GM23338 (cell line): ENCODE measurements around the gene IRAK2. TPM values are rescaled to one million over a fixed set of nuclear protein-coding genes. Genes with fewer than 3 reads are reported as not detected.

ENCODE experiments used
- ATAC-seq: fragments of 200-7000 bp; cut with Tn5 transposase; 3 replicates; pipeline ENCODE4 v1.9.1; 2020
- DNase-seq: peaks from one replicate; pipeline ENCODE4 v3.0.0-alpha.2; 2015; ENCODE audit warnings: low spot score
- H2AFZ ChIP-seq: fragments of 200-600 bp; sonication (generic); 2 replicates; pipeline ENCODE4 v1.8.0; 2016; ENCODE audit warnings: antibody characterized with exemption, mild to moderate bottlenecking, moderate library complexity
- H3F3A ChIP-seq: fragments of 200-600 bp; sonication (generic); replicated peaks from 2 replicates; pipeline ENCODE4 v1.8.0; 2017; ENCODE audit warnings: antibody characterized with exemption, mixed run types, low read depth
- H3K27ac ChIP-seq: fragments of 200-600 bp; sonication (generic); 2 replicates; pipeline ENCODE4 v1.6.1; 2016; ENCODE audit warnings: low read depth
- H3K27me3 ChIP-seq: fragments of 200-600 bp; sonication (generic); 2 replicates; pipeline ENCODE4 v1.8.0; 2016; ENCODE audit warnings: mild to moderate bottlenecking, mixed run types, moderate library complexity; ENCODE audit not compliant: insufficient read depth
- H3K36me3 ChIP-seq: fragments of 200-600 bp; sonication (generic); 2 replicates; pipeline ENCODE4 v1.8.0; 2016; ENCODE audit warnings: mild to moderate bottlenecking; ENCODE audit not compliant: insufficient read depth
- H3K4me1 ChIP-seq: fragments of 200-600 bp; sonication (generic); 2 replicates; pipeline ENCODE4 v1.8.0; 2016; ENCODE audit warnings: mild to moderate bottlenecking, moderate library complexity; ENCODE audit not compliant: insufficient read depth
- H3K4me2 ChIP-seq: fragments of 200-600 bp; sonication (generic); 2 replicates; pipeline ENCODE4 v1.7.1; 2017; ENCODE audit warnings: mixed run types
- H3K4me3 ChIP-seq: fragments of 200-600 bp; sonication (generic); 2 replicates; pipeline ENCODE4 v1.6.1; 2016; ENCODE audit warnings: mixed run types
- H3K79me2 ChIP-seq: fragments of 200-600 bp; sonication (generic); replicated peaks from 2 replicates; pipeline ENCODE4 v1.8.0; 2017; ENCODE audit warnings: mild to moderate bottlenecking; ENCODE audit not compliant: insufficient read depth
- H3K9me2 ChIP-seq: fragments of 200-600 bp; sonication (generic); 2 replicates; pipeline ENCODE4 v1.8.0; 2017; ENCODE audit not compliant: insufficient read depth
- H4K20me1 ChIP-seq: fragments of 200-600 bp; sonication (generic); replicated peaks from 2 replicates; pipeline ENCODE4 v1.8.0; 2017; ENCODE audit warnings: mild to moderate bottlenecking; ENCODE audit not compliant: insufficient read depth
- H3K27ac Mint-ChIP-seq: 2 replicates; pipeline ENCODE4 v1.8.0; 2020; ENCODE audit warnings: inconsistent platforms, mild to moderate bottlenecking, moderate library complexity, mixed read lengths
- H3K27me3 Mint-ChIP-seq: 3 replicates; pipeline ENCODE4 v1.8.0; 2022; ENCODE audit warnings: low read depth, mild to moderate bottlenecking, moderate library complexity, mixed read lengths, inconsistent platforms; ENCODE audit not compliant: insufficient read depth, poor library complexity
- H3K36me3 Mint-ChIP-seq: 3 replicates; pipeline ENCODE4 v1.8.0; 2021; ENCODE audit warnings: low read depth, mild to moderate bottlenecking, inconsistent platforms, moderate library complexity, mixed read lengths
- H3K4me1 Mint-ChIP-seq: 3 replicates; pipeline ENCODE4 v1.8.0; 2020; ENCODE audit warnings: mild to moderate bottlenecking, inconsistent platforms, mixed read lengths
- H3K4me3 Mint-ChIP-seq: 3 replicates; pipeline ENCODE4 v1.8.0; 2021; ENCODE audit warnings: moderate library complexity, mild to moderate bottlenecking, inconsistent platforms, mixed read lengths
- H3K9me3 Mint-ChIP-seq: 3 replicates; pipeline ENCODE4 v1.8.0; 2020; ENCODE audit warnings: moderate library complexity, mild to moderate bottlenecking, inconsistent platforms, mixed read lengths
- CREB1 ChIP-seq: fragments of 250-450 bp; sonication (Bioruptor Pico); IDR thresholded peaks from 2 replicates; pipeline ENCODE4 v1.5.0; 2020; ENCODE audit warnings: low read depth, mild to moderate bottlenecking, moderate library complexity
- CTCF ChIP-seq, 2 experiments: fragments of 200-600 bp in 1 of 2; sonication (generic) in 1 of 2; conservative IDR thresholded peaks; 2 replicates each; pipeline versions ENCODE4 v1.5.1 to v1.6.1; 2016 to 2017; ENCODE audit warnings: antibody characterized with exemption in 2 of 2, low read depth in 2 of 2, mild to moderate bottlenecking in 2 of 2, moderate library complexity in 1 of 2
- ETS1 ChIP-seq: IDR thresholded peaks from 2 replicates; pipeline ENCODE4 v1.6.1; 2016; ENCODE audit warnings: antibody characterized with exemption
- EZH2 ChIP-seq: fragments of 200-600 bp; sonication (generic); IDR thresholded peaks from one replicate; pipeline ENCODE4 v1.8.0; 2017; ENCODE audit warnings: antibody characterized with exemption, mild to moderate bottlenecking, low read depth; ENCODE audit not compliant: unreplicated experiment
- EZH2phosphoT487 ChIP-seq: fragments of 200-600 bp; sonication (generic); IDR thresholded peaks from one replicate; pipeline ENCODE4 v1.8.1; 2018; ENCODE audit warnings: antibody characterized with exemption; ENCODE audit not compliant: unreplicated experiment
- JUNB ChIP-seq: IDR thresholded peaks from one replicate; pipeline ENCODE4 v1.6.1; 2016; ENCODE audit warnings: antibody characterized with exemption; ENCODE audit not compliant: unreplicated experiment
- POLR2AphosphoS5 ChIP-seq: IDR thresholded peaks from 2 replicates; pipeline ENCODE4 v1.6.1; 2016; ENCODE audit warnings: antibody characterized with exemption, low read depth
- STAT1 ChIP-seq: IDR thresholded peaks from one replicate; pipeline ENCODE4 v1.6.1; 2016; ENCODE audit warnings: antibody characterized with exemption; ENCODE audit not compliant: unreplicated experiment
- ZNF114 ChIP-seq: fragments of 250-450 bp; sonication (Bioruptor Pico); IDR thresholded peaks from 2 replicates; pipeline ENCODE4 v1.5.0; 2020; ENCODE audit warnings: mild to moderate bottlenecking, moderate library complexity
- ZNF331 ChIP-seq: fragments of 250-450 bp; sonication (Bioruptor Pico); IDR thresholded peaks from 2 replicates; pipeline ENCODE4 v1.5.0; 2020; ENCODE audit warnings: low read depth, mild to moderate bottlenecking, moderate library complexity
- ZNF462 ChIP-seq: fragments of 250-450 bp; sonication (Bioruptor Pico); IDR thresholded peaks from 2 replicates; pipeline ENCODE4 v1.5.0; 2020; ENCODE audit warnings: mild to moderate bottlenecking, moderate library complexity
- polyA plus RNA-seq: library from polyadenylated mRNA; unstranded; fragments of >200 nt; fragmentation: Nextera tagmentation; extraction: Ambion mirVana; gene quantifications from 2 replicates; pipeline ENCODE4 v1.2.1, GENCODE V29; 2016
- total RNA-seq: library from RNA; depleted of rRNA; stranded (reverse); fragments of >200 nt; shearing (Covaris generic); gene quantifications from 2 replicates; pipeline ENCODE4 v1.2.3, GENCODE V29; 2014

The IRAK2 gene
- total and polyA plus RNA-seq, 2 experiments from 2014 or later, result 0.37 to 1.4 TPM

- no peaks in the 10 kb centered on the region for H3F3A ChIP-seq
- no peak overlapping the region for H3K4me3 Mint-ChIP-seq
- peaks cover 5% of the 10 kb centered on the region; the same call in 1 of the 2 replicates for H4K20me1 ChIP-seq
- DNase-seq (no peak), ATAC-seq (no peak)
- no peaks in the 10 kb centered on the region for H3K4me1 ChIP-seq
- no peaks in the 10 kb centered on the region for H3K4me1 Mint-ChIP-seq
- H3K27me3 ChIP-seq, result no peaks in the 10 kb centered on the region
- peaks cover 10% of the 10 kb centered on the region; the same call in 1 of the 2 replicates for H3K36me3 ChIP-seq
- no peak for TF ChIP-seq ZNF331
- no peak for TF ChIP-seq CTCF (conservative IDR thresholded peaks at IDR 0.05; ENCODE audit: low read depth in 2 of 2)
- no peak for TF ChIP-seq POLR2AphosphoS5
- TF ChIP-seq JUNB, result no peak
- no peak for TF ChIP-seq ZNF462 (CRISPR knock-in tag)
- TF ChIP-seq CREB1, result no peak
- no peak for TF ChIP-seq ETS1
- no peak for TF ChIP-seq EZH2
- no peak for TF ChIP-seq STAT1
- no peak for TF ChIP-seq EZH2phosphoT487
- TF ChIP-seq ZNF114 (CRISPR knock-in tag), result no peak
- H3K36me3 Mint-ChIP-seq, result peaks cover 49% of the 10 kb centered on the region
- no peaks in the 10 kb centered on the region for H3K9me3 Mint-ChIP-seq
- no peak overlapping the region for H2AFZ ChIP-seq
- H3K27ac ChIP-seq, result no peak overlapping the region
- H3K27me3 Mint-ChIP-seq, result peaks cover 10% of the 10 kb centered on the region
- peaks cover 9% of the 10 kb centered on the region; the same call in 1 of the 2 replicates for H3K79me2 ChIP-seq
- H3K9me2 ChIP-seq, result no peaks in the 10 kb centered on the region
- no peak overlapping the region for H3K4me2 ChIP-seq
- no peak overlapping the region for H3K4me3 ChIP-seq
- peak overlapping the region; percentile 81 for H3K27ac Mint-ChIP-seq
These were observed 114.9 kb downstream of the IRAK2 start for GRCh38 chr3:10279384-10280176.
